Peyer's patch (tissue), 4 donors: ENCODE results near the gene CSK. TPM values are rescaled to one million over a fixed set of nuclear protein-coding genes. Genes with fewer than 3 reads are reported as not detected.

ENCODE experiments used
- DNase-seq, 3 donors: peaks; one replicate each; pipeline ENCODE4 v3.0.0-alpha.2; 2017 to 2019
- H3K27ac ChIP-seq, 4 donors: fragments of 200-600 bp; sonication (generic); one replicate each; pipeline ENCODE4 v1.5.1; 2016 to 2019
- H3K27me3 ChIP-seq, 2 donors: fragments of 200-600 bp; sonication (generic); one replicate each; pipeline ENCODE4 v1.5.1; 2019
- H3K36me3 ChIP-seq, 3 donors: fragments of 200-600 bp; sonication (generic); one replicate each; pipeline ENCODE4 v1.5.1; 2016 to 2019
- H3K4me1 ChIP-seq, 4 donors: fragments of 200-600 bp; sonication (generic); one replicate each; pipeline ENCODE4 v1.5.1; 2016 to 2019
- H3K4me3 ChIP-seq, 4 donors: fragments of 200-600 bp; sonication (generic); 1 replicate in 3 of 4; 2 replicates in 1 of 4; pipeline ENCODE4 v1.5.1; 2016 to 2019; ENCODE audit warnings: mild to moderate bottlenecking in 1 of 4
- H3K9me3 ChIP-seq, 4 donors: fragments of 200-600 bp; sonication (generic); one replicate each; pipeline ENCODE4 v1.5.1; 2016 to 2019; ENCODE audit warnings: mild to moderate bottlenecking in 1 of 4
- POLR2A ChIP-seq, 2 donors: fragments of 450-650 bp; IDR thresholded peaks; one replicate each; pipeline ENCODE4 v1.5.1; 2017; ENCODE audit warnings: antibody characterized with exemption in 2 of 2, mild to moderate bottlenecking in 2 of 2, moderate library complexity in 2 of 2
- total RNA-seq, 4 donors: library from RNA; depleted of rRNA; stranded (reverse); fragments of >200 nt; gene quantifications; one replicate each; pipeline ENCODE4 v1.1.0, GENCODE V29; 2016
- TF ChIP-seq, protein P1 (sequence below), 6 experiments: fragments of 450-650 bp in 4 of 6; fragments of 200-600 bp in 2 of 6; sonication (generic) in 1 of 6; IDR thresholded peaks; one replicate each; pipeline ENCODE4 v1.5.1; 2017 to 2019; ENCODE audit warnings: antibody characterized with exemption in 6 of 6, mild to moderate bottlenecking in 3 of 6, moderate library complexity in 1 of 6

Gene CSK
- total RNA-seq, 4 donors from 2014 or later: 53.8 to 122 (median 66.2) TPM

GRCh38 chr15:74808078-74808839 lies 26.4 kb downstream of the CSK start:
- Histone ChIP-seq H3K4me3 (no peak overlapping the region), H3K27me3 (no peaks in the 10 kb centered on the region), H3K36me3 (peaks cover 0 to 6% (median 0%) of the 10 kb centered on the region in 3 donors), H3K27ac (peak overlapping the region in 2 of 4 donors; percentile 5 to 56), H3K4me1 (peaks cover 0 to 13% (median 4%) of the 10 kb centered on the region in 4 donors), H3K9me3 (no peaks in the 10 kb centered on the region)
- DNase-seq: peak in 2 of 3 donors; percentile 82 to 83
- TF ChIP-seq POLR2A (IDR thresholded peaks at IDR 0.05): no peak
- TF ChIP-seq, protein P1, sequence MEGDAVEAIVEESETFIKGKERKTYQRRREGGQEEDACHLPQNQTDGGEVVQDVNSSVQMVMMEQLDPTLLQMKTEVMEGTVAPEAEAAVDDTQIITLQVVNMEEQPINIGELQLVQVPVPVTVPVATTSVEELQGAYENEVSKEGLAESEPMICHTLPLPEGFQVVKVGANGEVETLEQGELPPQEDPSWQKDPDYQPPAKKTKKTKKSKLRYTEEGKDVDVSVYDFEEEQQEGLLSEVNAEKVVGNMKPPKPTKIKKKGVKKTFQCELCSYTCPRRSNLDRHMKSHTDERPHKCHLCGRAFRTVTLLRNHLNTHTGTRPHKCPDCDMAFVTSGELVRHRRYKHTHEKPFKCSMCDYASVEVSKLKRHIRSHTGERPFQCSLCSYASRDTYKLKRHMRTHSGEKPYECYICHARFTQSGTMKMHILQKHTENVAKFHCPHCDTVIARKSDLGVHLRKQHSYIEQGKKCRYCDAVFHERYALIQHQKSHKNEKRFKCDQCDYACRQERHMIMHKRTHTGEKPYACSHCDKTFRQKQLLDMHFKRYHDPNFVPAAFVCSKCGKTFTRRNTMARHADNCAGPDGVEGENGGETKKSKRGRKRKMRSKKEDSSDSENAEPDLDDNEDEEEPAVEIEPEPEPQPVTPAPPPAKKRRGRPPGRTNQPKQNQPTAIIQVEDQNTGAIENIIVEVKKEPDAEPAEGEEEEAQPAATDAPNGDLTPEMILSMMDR (IDR thresholded peaks at IDR 0.05): no peak

- peaks cover 0 to 13% (median 4%) of the 10 kb centered on the region in 4 donors for H3K4me1 ChIP-seq
- peak overlapping the region in 1 of 4 donors; percentile 56 for H3K27ac ChIP-seq
Measured at GRCh38 chr15:74808840-74809229, 27.0 kb downstream of the CSK start.

GRCh38 chr15:74809242-74809641 lies 27.4 kb downstream of the CSK start:
- Histone ChIP-seq H3K9me3 (no peaks in the 10 kb centered on the region), H3K27ac (no peak overlapping the region), H3K27me3 (no peaks in the 10 kb centered on the region), H3K4me3 (no peak overlapping the region), H3K4me1 (peaks cover 0 to 13% (median 4%) of the 10 kb centered on the region in 4 donors), H3K36me3 (no peaks in the 10 kb centered on the region)
- no peak for TF ChIP-seq POLR2A (IDR thresholded peaks at IDR 0.05)
- TF ChIP-seq, protein P1 (IDR thresholded peaks at IDR 0.05): no peak
- DNase-seq: no peak

More at GRCh38 chr15:74808840-74809229, 27.0 kb downstream of the CSK start:
- no peaks in the 10 kb centered on the region for H3K36me3 ChIP-seq
- no peak for TF ChIP-seq POLR2A (IDR thresholded peaks at IDR 0.05)
- TF ChIP-seq, protein P1 (IDR thresholded peaks at IDR 0.05): peak in 1 of 6 experiments; percentile 9
- no peak overlapping the region for H3K4me3 ChIP-seq
- H3K27me3 ChIP-seq: no peaks in the 10 kb centered on the region
- DNase-seq: no peak
- H3K9me3 ChIP-seq: no peaks in the 10 kb centered on the region

DNA sequence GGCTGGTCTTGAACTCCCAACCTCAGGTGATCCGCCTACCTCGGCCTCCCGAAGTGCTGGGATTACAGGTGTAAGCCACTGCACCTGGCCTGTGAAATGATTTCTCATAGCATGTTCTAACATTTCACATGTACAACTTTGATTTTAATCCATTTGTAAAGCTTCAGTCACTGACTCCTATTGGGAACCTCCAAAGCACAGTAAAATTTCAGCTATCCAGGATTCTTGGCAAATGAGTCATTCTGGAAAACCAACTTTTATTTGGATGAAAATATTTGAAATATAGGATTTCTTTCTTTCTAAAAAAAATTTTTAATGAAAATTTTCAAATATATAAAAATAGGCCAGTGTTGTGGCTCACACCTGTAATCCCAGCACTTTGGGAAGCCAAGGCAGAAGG lies 28.1 kb downstream of the CSK start:
- Histone ChIP-seq H3K27me3 (no peaks in the 10 kb centered on the region), H3K9me3 (no peaks in the 10 kb centered on the region), H3K4me3 (no peak overlapping the region), H3K27ac (no peak overlapping the region), H3K4me1 (peaks cover 0 to 19% (median 4%) of the 10 kb centered on the region in 4 donors), H3K36me3 (no peaks in the 10 kb centered on the region)
- DNase-seq: no peak
- TF ChIP-seq, protein P1 (IDR thresholded peaks at IDR 0.05): no peak
- no peak for TF ChIP-seq POLR2A (IDR thresholded peaks at IDR 0.05)

- no peaks in the 10 kb centered on the region for H3K36me3 ChIP-seq
- no peak within 1 kb of the TSS for H3K27ac ChIP-seq
- no peak for DNase-seq
- no peaks in the 10 kb centered on the region for H3K9me3 ChIP-seq
- H3K4me1 ChIP-seq: peaks cover 0 to 35% (median 7%) of the 10 kb centered on the region in 4 donors
- no peaks in the 10 kb centered on the region for H3K27me3 ChIP-seq
- no peak within 1 kb of the TSS for H3K4me3 ChIP-seq
- no peak for TF ChIP-seq POLR2A (IDR thresholded peaks at IDR 0.05)
- TF ChIP-seq, protein P1 (IDR thresholded peaks at IDR 0.05): no peak
Measured at GRCh38 chr15:74812533-74812932, 30.7 kb downstream of the CSK start, which contains the start of gene LMAN1L. TSS of gene LMAN1L (plus strand) at chr15:74812835. CDS start at chr15:74812855, 20 bp downstream.
